SK-N-SH (cell line): ENCODE results near the gene DOCK4. TPM values are rescaled to one million over a fixed set of nuclear protein-coding genes. Genes with fewer than 3 reads are reported as not detected.

Experiments used
- CTCF ChIA-PET: fragments of 300-600, 350-600 bp; formaldehyde crosslinking; extraction: SDS; loops from one replicate; lab custom pipeline; 2021; lab: Yijun Ruan, JAX
- POLR2A ChIA-PET: fragments of 350-600 bp; sonication (Branson Sonifier 250); formaldehyde crosslinking; extraction: SDS; loops from one replicate; lab custom pipeline; 2020; ENCODE audit warnings: antibody characterized with exemption, inconsistent platforms; lab: Yijun Ruan, JAX
- DNase-seq: peaks from one replicate; pipeline ENCODE4 v3.0.0; 2012
- H2AFZ ChIP-seq: fragments of 200-600 bp; sonication (generic); 2 replicates; pipeline ENCODE4 v1.8.1; 2016; ENCODE audit warnings: antibody characterized with exemption, mild to moderate bottlenecking, low read depth
- H3F3A ChIP-seq: fragments of 200-600 bp; sonication (generic); replicated peaks from 2 replicates; pipeline ENCODE3; 2016; ENCODE audit warnings: antibody characterized with exemption, mild to moderate bottlenecking; ENCODE audit not compliant: insufficient read depth
- H3K27ac ChIP-seq, 2 experiments: fragments of 200-500 bp in 1 of 2; fragments of 200-600 bp in 1 of 2; sonication (Bioruptor generic) in 1 of 2; sonication (generic), shearing (Covaris generic) in 1 of 2; 2 replicates each; pipeline versions ENCODE4 v1.5.1 to v1.6.1; 2014 to 2016; ENCODE audit warnings: low read depth in 2 of 2, inconsistent platforms in 1 of 2, low read length in 1 of 2, mild to moderate bottlenecking in 1 of 2, mixed read lengths in 1 of 2
- H3K27me3 ChIP-seq: fragments of 200-600 bp; sonication (generic), shearing (Covaris generic); 2 replicates; pipeline ENCODE4 v1.6.1; 2016; ENCODE audit warnings: mixed run types; ENCODE audit not compliant: insufficient read depth
- H3K36me3 ChIP-seq, 2 experiments: fragments of 200-500 bp in 1 of 2; fragments of 200-600 bp in 1 of 2; sonication (Bioruptor generic) in 1 of 2; sonication (generic) in 1 of 2; replicated peaks in 1 of 2; 2 replicates each; pipeline versions ENCODE3 to v1.5.1; 2014 to 2016; ENCODE audit warnings: low read length in 1 of 2, mild to moderate bottlenecking in 1 of 2; ENCODE audit not compliant: insufficient read depth in 2 of 2, control insufficient read depth in 1 of 2
- H3K4me1 ChIP-seq, 2 experiments: fragments of 200-500 bp in 1 of 2; fragments of 200-600 bp in 1 of 2; sonication (Bioruptor generic) in 1 of 2; sonication (generic), shearing (Covaris generic) in 1 of 2; 2 replicates each; pipeline versions ENCODE4 v1.5.1 to v1.6.1; 2014 to 2016; ENCODE audit warnings: low read depth in 1 of 2, low read length in 1 of 2, mixed run types in 1 of 2; ENCODE audit not compliant: insufficient read depth in 2 of 2, control insufficient read depth in 1 of 2
- H3K4me2 ChIP-seq: fragments of 200-600 bp; sonication (generic), shearing (Covaris generic); 2 replicates; pipeline ENCODE4 v1.6.1; 2017; ENCODE audit warnings: mixed run types
- H3K4me3 ChIP-seq, 2 experiments: fragments of 200-500 bp in 1 of 2; fragments of 200-600 bp in 1 of 2; sonication (Bioruptor generic) in 1 of 2; sonication (generic), shearing (Covaris generic) in 1 of 2; 2 replicates each; pipeline versions ENCODE4 v1.5.1 to v1.8.1; 2014 to 2016; ENCODE audit warnings: low read depth in 2 of 2, inconsistent platforms in 1 of 2, low read length in 1 of 2, mild to moderate bottlenecking in 1 of 2, mixed read lengths in 1 of 2, moderate library complexity in 1 of 2
- H3K79me2 ChIP-seq: fragments of 200-600 bp; sonication (generic); 2 replicates; pipeline ENCODE4 v1.8.1; 2017; ENCODE audit warnings: mild to moderate bottlenecking; ENCODE audit not compliant: insufficient read depth
- H3K9ac ChIP-seq: fragments of 200-600 bp; sonication (generic); 2 replicates; pipeline ENCODE4 v1.6.1; 2017; ENCODE audit warnings: mixed run types
- H3K9me2 ChIP-seq: fragments of 200-600 bp; sonication (generic); 2 replicates; pipeline ENCODE4 v1.6.1; 2017; ENCODE audit warnings: mixed run types
- H3K9me3 ChIP-seq: fragments of 200-600 bp; sonication (generic); 2 replicates; pipeline ENCODE4 v1.6.1; 2017; ENCODE audit warnings: mixed run types, mild to moderate bottlenecking, moderate library complexity
- H4K20me1 ChIP-seq: fragments of 200-600 bp; sonication (generic); 2 replicates; pipeline ENCODE4 v1.6.1; 2017; ENCODE audit warnings: mild to moderate bottlenecking, mixed run types; ENCODE audit not compliant: insufficient read depth
- CHD2 ChIP-seq: fragments of 150-350 bp; IDR thresholded peaks from 2 replicates; pipeline ENCODE4 v1.6.1; 2018; ENCODE audit warnings: low read length; ENCODE audit not compliant: partially characterized antibody
- CTCF ChIP-seq: fragments of 200-600 bp; sonication (generic); IDR thresholded peaks from 2 replicates; pipeline ENCODE4 v1.6.1; 2017; ENCODE audit warnings: antibody characterized with exemption, mild to moderate bottlenecking, moderate library complexity
- ELF1 ChIP-seq: IDR thresholded peaks from 2 replicates; pipeline ENCODE4 v1.4.0; 2012
- EP300 ChIP-seq, 2 experiments: IDR thresholded peaks; 2 replicates each; pipeline versions ENCODE4 v1.4.0 to v1.6.1; 2012; ENCODE audit warnings: borderline replicate concordance in 1 of 2, low read depth in 1 of 2, low read length in 1 of 2
- EZH2phosphoT487 ChIP-seq: fragments of 200-600 bp; sonication (generic); IDR thresholded peaks from 2 replicates; pipeline ENCODE4 v1.6.1; 2017; ENCODE audit warnings: low read depth, mixed run types, mild to moderate bottlenecking, antibody characterized with exemption, moderate library complexity, borderline replicate concordance
- FOXJ3 ChIP-seq: sonication (generic); formaldehyde crosslinking; IDR thresholded peaks from 2 replicates; pipeline ENCODE4 v1.5.1; 2020; ENCODE audit warnings: mild to moderate bottlenecking, missing genetic modification reagents
- FOXM1 ChIP-seq: IDR thresholded peaks from 2 replicates; pipeline ENCODE4 v1.4.0; 2012; ENCODE audit warnings: low read depth, mild to moderate bottlenecking
- GABPA ChIP-seq: IDR thresholded peaks from 2 replicates; pipeline ENCODE4 v1.4.0; 2012; ENCODE audit warnings: low read depth, mild to moderate bottlenecking
- GATA2 ChIP-seq: sonication (generic); formaldehyde crosslinking; IDR thresholded peaks from 2 replicates; pipeline ENCODE4 v1.5.0; 2020; ENCODE audit warnings: mild to moderate bottlenecking, missing genetic modification reagents
- JUND ChIP-seq: IDR thresholded peaks from 2 replicates; pipeline ENCODE4 v1.4.0; 2012
- MEF2A ChIP-seq: IDR thresholded peaks from 2 replicates; pipeline ENCODE4 v1.4.0; 2012; ENCODE audit warnings: low read depth, borderline replicate concordance
- MXI1 ChIP-seq: IDR thresholded peaks from 2 replicates; pipeline ENCODE4 v1.6.1; 2012; ENCODE audit warnings: mild to moderate bottlenecking, low read depth, low read length, improper control_type of control experiment
- NRF1 ChIP-seq: IDR thresholded peaks from 2 replicates; pipeline ENCODE4 v1.6.1; 2012; ENCODE audit warnings: low read depth, mild to moderate bottlenecking, low read length
- PBX3 ChIP-seq: IDR thresholded peaks from 2 replicates; pipeline ENCODE4; 2012
- POLR2AphosphoS5 ChIP-seq: IDR thresholded peaks from 2 replicates; pipeline ENCODE4 v1.6.1; 2012; ENCODE audit warnings: low read depth, low read length
- SIN3A ChIP-seq: IDR thresholded peaks from 2 replicates; pipeline ENCODE4 v1.6.1; 2012; ENCODE audit warnings: low read depth, mild to moderate bottlenecking, low read length, moderate library complexity, borderline replicate concordance
- SMC3 ChIP-seq: IDR thresholded peaks from 2 replicates; pipeline ENCODE4 v1.6.1; 2012; ENCODE audit warnings: low read depth, low read length, improper control_type of control experiment
- TCF12 ChIP-seq: IDR thresholded peaks from 2 replicates; pipeline ENCODE4 v1.4.0; 2012
- TEAD4 ChIP-seq: IDR thresholded peaks from 2 replicates; pipeline ENCODE4 v1.4.0; 2012; ENCODE audit warnings: mild to moderate bottlenecking, borderline replicate concordance; ENCODE audit not compliant: insufficient read depth
- USF1 ChIP-seq: IDR thresholded peaks from 2 replicates; pipeline ENCODE4 v1.4.0; 2012; ENCODE audit warnings: low read depth, borderline replicate concordance
- USF2 ChIP-seq: fragments of 150-350 bp; IDR thresholded peaks from 2 replicates; pipeline ENCODE4 v1.6.1; 2017; ENCODE audit warnings: antibody characterized with exemption, low read length, low read depth, borderline replicate concordance
- WGBS: methylation state at CpG from one replicate; pipeline ENCODE4 v1.1.6; 2017; ENCODE audit warnings: low lambda C conversion rate; 5-methylcytosine and 5-hydroxymethylcytosine counted together
- polyA plus RNA-seq, 3 experiments: library from polyadenylated mRNA; depleted of rRNA; stranded (reverse); fragments of >200 nt; gene quantifications; 2 replicates each; pipeline ENCODE4 v1.2.3, GENCODE V29; 2012

The DOCK4 gene
- polyA plus RNA-seq, 1 of the 3 experiments (the other 2 are of a cell fraction): 8.5 TPM

- no peaks in the 10 kb centered on the region for H3K9me2 ChIP-seq
- peak; percentile 46 for DNase-seq
- H3K79me2 ChIP-seq: no peaks in the 10 kb centered on the region
- H3K4me3 ChIP-seq: no peak overlapping the region
- H3K9ac ChIP-seq: no peak overlapping the region
- 71% methylated on average over 5 of the region's 5 CpGs for WGBS
- H3K27me3 ChIP-seq: no peaks in the 10 kb centered on the region
- H4K20me1 ChIP-seq: no peaks in the 10 kb centered on the region
- ChIA-PET POLR2A (no interaction called here), CTCF (interaction anchor here (1.0 to 1.8 kb wide), 4 partner anchors 9 to 47 kb away, joined by 3 to 7 read pairs (median 4); no protein-coding TSS in a partner anchor)
- peaks cover 0 to 21% of the 10 kb centered on the region in 2 experiments; a peak in 2 of 4 replicates for H3K4me1 ChIP-seq
- H2AFZ ChIP-seq: no peak overlapping the region
- no peaks in the 10 kb centered on the region for H3F3A ChIP-seq
- no peak for TF ChIP-seq MXI1
- TF ChIP-seq GABPA: no peak
- no peak for TF ChIP-seq ELF1
- no peak for TF ChIP-seq FOXM1
- no peak for TF ChIP-seq EZH2phosphoT487
- TF ChIP-seq POLR2AphosphoS5: no peak
- no peak for TF ChIP-seq MEF2A
- TF ChIP-seq FOXJ3 (CRISPR knock-in tag): no peak
- TF ChIP-seq JUND: no peak
- TF ChIP-seq NRF1: no peak
- no peak for TF ChIP-seq USF1
- no peak for TF ChIP-seq USF2
- no peak for TF ChIP-seq SIN3A
- TF ChIP-seq TEAD4: no peak
- TF ChIP-seq, all 33 proteins: peak for 0
- Histone ChIP-seq H3K36me3 (no peaks in the 10 kb centered on the region), H3K27ac (no peak overlapping the region), H3K4me2 (no peak overlapping the region), H3K9me3 (no peaks in the 10 kb centered on the region)
Measured at GRCh38 chr7:112182749-112183148, 23.4 kb downstream of the DOCK4 start.

- POLR2A ChIA-PET: interaction anchor here (0.5 kb wide), 1 partner anchor 205 kb away, joined by 3 read pairs; no protein-coding TSS in a partner anchor
- Histone ChIP-seq H3K36me3 (no peaks in the 10 kb centered on the region), H3K4me3 (no peak overlapping the region), H3K4me2 (no peak overlapping the region), H3K27ac (no peak overlapping the region)
- WGBS: 91% methylated on average over 4 of the region's 4 CpGs
- CTCF ChIA-PET: interaction anchor here (0.7 to 1.5 kb wide), 3 partner anchors 11 to 23 kb away, joined by 3 to 4 read pairs (median 3); no protein-coding TSS in a partner anchor
- TF ChIP-seq PBX3 (no peak), FOXJ3 (CRISPR knock-in tag) (no peak), TCF12 (no peak), GATA2 (CRISPR knock-in tag) (no peak), SMC3 (no peak), CHD2 (no peak), MXI1 (no peak), CTCF (no peak), TEAD4 (no peak), EP300 (IDR thresholded peaks at IDR 0.05; ENCODE audit: borderline replicate concordance in 1 of 2, low read depth in 1 of 2, low read length in 1 of 2) (no peak), USF1 (no peak)
- TF ChIP-seq, all 33 proteins: peak for 0
- no peaks in the 10 kb centered on the region for H3K9me3 ChIP-seq
- no peak overlapping the region for H2AFZ ChIP-seq
- no peaks in the 10 kb centered on the region for H4K20me1 ChIP-seq
- no peak overlapping the region for H3K9ac ChIP-seq
- H3K9me2 ChIP-seq: no peaks in the 10 kb centered on the region
- H3F3A ChIP-seq: no peaks in the 10 kb centered on the region
- DNase-seq: no peak
- H3K79me2 ChIP-seq: no peaks in the 10 kb centered on the region
- peaks cover 0 to 12% of the 10 kb centered on the region in 2 experiments; a peak in 2 of 4 replicates for H3K4me1 ChIP-seq
- H3K27me3 ChIP-seq: no peaks in the 10 kb centered on the region
Measured at GRCh38 chr7:112180223-112180622, 26.0 kb downstream of the DOCK4 start.
